ENCODE results near the gene EP300.
A peak's percentile ranks its signal among the peaks of the same experiment; 100 is the strongest.
"Not testable (repeated sequence)": the region's sequence is repeated elsewhere in the genome, so short reads cannot be mapped to it uniquely, and the experiment has no call there.

Gene EP300

DNA sequence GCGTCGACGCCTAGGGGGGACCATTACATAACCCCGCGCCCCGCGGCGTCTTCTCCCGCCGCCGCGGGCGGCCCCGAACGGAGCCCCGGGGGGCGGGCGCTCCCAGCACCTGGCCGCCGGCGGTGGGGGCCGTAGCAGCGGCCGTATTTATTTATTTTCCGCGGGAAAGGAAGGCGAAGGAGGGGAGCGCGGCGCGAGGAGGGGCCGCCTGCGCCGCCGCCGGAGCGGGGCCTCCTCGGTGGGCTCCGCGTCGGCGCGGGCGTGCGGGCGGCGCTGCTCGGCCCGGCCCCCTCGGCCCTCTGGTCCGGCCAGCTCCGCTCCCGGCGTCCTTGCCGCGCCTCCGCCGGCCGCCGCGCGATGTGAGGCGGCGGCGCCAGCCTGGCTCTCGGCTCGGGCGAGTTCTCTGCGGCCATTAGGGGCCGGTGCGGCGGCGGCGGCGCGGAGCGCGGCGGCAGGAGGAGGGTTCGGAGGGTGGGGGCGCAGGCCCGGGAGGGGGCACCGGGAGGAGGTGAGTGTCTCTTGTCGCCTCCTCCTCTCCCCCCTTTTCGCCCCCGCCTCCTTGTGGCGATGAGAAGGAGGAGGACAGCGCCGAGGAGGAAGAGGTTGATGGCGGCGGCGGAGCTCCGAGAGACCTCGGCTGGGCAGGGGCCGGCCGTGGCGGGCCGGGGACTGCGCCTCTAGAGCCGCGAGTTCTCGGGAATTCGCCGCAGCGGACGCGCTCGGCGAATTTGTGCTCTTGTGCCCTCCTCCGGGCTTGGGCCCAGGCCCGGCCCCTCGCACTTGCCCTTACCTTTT is at the start of gene EP300:
Gene EP300, plus strand, starts transcription at position 570 of the 795 bp plus-strand sequence. CDS start 413 bp downstream, outside the sequence.
- DNase-seq (ENCODE audit: extremely low read depth, low read depth), result peak; percentile 58
- peak; percentile 22 for TF ChIP-seq CTCF (IDR thresholded peaks at IDR 0.05; ENCODE audit: low read depth, low read length)

DNA sequence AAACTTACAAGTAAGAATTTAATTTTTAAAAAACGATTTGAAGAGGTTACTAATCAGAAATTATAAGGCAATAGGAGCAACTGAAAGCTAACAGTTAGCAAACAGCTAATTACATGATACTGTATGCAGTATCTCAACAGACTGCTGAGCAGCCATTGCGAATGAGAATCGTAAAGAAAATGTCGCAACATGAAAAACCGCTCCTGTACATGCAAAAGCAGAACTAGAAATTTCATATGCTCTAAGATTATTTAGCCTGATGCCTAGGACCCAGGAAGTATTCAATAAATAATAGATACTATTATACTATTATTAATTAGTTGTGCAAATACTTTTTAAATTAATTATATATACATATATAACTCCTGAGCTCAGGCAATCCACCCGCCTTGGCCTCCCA is 48.7 kb upstream of the EP300 start:
- no peak for DNase-seq (ENCODE audit: extremely low read depth, low read depth)
- TF ChIP-seq CTCF (IDR thresholded peaks at IDR 0.05; ENCODE audit: low read depth, low read length), result no peak

DNA sequence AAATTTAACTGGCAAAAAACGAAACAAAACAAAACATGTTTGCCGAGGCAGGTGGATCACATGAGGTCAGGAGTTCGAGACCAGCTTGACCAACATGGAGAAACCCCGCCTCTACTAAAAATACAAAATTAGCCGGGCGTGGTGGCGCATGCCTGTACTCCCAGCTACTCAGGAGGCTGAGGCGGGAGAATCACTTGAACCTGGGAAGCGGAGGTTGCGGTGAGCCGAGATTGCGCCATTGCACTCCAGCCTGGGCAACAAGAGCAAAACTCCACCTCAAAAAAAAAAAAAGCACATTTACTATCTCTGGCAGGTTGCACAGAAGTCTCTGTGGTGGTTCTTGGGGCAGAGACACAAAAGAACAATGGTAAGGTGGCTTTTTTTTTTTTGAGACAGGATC is 46.8 kb upstream of the EP300 start:
- not testable (repeated sequence) for DNase-seq (ENCODE audit: extremely low read depth, low read depth)

DNA sequence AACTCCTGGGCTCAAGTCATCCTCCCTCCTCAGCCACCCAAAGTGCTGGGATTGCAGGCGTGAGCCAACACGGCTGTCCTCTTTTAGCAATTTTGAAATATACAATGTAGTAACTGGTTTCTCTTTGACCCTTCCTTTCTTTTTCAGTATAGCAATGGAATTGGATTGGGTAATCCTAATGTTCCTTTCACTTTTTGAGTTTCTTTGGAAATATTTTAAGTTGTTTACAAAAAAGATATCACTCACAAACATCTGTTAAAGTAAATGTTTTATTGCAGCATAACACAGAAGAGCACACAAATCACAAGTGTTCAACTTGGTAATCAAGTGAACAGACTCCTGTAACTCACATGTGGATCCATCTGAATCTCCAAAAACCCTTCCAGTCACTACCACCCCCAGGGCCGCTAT is 44.6 kb upstream of the EP300 start:
- TF ChIP-seq CTCF (IDR thresholded peaks at IDR 0.05; ENCODE audit: low read depth, low read length), result no peak
- DNase-seq (ENCODE audit: extremely low read depth, low read depth), result no peak

DNA sequence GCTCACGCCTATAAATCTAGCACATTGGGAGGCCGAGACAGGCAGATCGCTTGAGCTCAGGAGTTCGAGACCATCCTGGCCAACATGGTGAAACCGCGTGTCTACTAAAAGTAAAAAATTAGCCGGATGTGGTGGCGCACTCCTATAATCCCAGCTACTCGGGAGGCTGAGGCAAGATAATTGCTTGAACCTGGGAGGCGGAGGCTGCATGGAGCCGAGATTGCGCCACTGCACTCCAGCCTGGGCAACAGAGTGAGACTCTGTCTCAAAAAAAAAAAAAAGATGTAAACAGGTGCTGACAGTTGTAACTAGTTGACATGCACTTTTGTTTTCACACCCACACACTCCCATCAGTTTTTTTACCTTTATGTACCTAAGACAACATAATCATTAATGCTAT is 44.0 kb upstream of the EP300 start:
- not testable (repeated sequence) for DNase-seq (ENCODE audit: extremely low read depth, low read depth)

DNA sequence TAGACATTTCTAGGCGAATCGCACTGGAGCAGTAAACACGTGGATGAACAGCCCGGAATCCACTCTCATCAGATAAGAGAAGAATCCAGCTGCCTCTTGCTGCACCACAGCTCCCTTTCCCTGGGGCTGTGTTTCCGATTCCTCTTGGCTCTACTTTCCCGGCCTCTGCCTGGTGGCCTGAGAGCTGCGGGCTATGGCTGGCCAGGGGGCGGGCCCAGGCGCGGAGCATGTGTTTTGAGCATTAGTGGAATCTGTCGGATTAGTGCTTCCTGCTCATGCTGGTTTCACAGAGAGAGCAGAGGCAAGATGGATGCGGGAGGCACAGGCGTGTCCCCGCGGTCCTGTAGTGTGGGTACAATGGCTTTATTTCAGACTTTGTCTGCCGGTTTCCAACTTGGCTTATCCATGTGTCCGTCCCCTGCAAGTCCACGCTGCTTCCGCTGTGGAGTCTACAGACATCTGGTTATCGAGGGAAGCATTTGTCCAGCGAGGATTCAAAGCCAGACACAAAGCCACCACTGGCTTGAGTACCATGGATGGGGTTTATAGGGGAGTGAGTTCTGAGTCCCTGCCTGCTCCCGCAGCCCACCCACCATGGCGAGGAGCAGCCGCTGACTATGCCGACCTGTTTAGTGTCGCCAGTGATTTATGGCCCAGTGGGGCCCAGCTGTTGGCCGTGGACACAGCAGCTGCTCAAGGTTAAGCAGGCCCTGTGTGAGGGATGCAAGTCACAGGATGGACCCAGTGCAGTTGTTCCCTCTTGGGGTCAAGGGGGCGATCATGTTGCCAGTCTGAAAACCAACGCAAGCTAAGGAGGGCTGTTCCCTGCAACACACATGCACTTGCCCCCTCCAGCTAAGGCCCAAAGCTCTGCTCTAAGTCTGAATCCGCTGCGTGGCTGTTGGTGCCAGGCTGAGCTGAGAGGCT is 43.3 kb upstream of the EP300 start:
- DNase-seq (ENCODE audit: extremely low read depth, low read depth), result peak; percentile 63
- no peak for TF ChIP-seq CTCF (IDR thresholded peaks at IDR 0.05; ENCODE audit: low read depth, low read length)

DNA sequence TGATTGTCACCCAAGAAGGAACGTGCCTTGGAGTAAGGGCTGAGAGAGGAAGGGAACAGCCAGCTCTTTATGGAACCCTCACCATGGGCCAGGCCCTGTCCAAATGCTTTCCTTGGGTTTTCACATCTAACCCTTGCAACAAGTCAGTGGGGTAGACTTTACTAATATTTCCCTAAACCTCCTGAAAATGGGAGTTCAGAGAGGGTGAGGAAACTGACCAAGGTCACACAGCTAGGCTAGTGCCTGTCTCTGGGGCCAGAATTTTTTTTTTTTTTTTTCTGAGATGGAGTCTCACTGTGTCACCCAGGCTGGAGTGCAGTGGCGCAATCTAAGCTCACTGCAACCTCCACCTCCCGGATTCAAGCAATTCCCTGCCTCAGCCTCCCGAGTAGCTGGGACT is 42.6 kb upstream of the EP300 start:
- DNase-seq (ENCODE audit: extremely low read depth, low read depth), result not testable (repeated sequence)

- peak; percentile 19 for TF ChIP-seq CTCF (IDR thresholded peaks at IDR 0.05; ENCODE audit: low read depth, low read length)
- no peak for DNase-seq (ENCODE audit: extremely low read depth, low read depth)
These were observed 41.5 kb upstream of the EP300 start for GRCh38 chr22:41050883-41051282.

All from AG09319 (cell line).